ENCODE results near the gene TMX2. TPM values are rescaled to one million over a fixed set of nuclear protein-coding genes. Genes with fewer than 3 reads are reported as not detected.
A peak's percentile ranks its signal among the peaks of the same experiment; 100 is the strongest.

TMX2 gene
- total RNA-seq, 1 experiment from 2014 or later = 138 TPM

DNA sequence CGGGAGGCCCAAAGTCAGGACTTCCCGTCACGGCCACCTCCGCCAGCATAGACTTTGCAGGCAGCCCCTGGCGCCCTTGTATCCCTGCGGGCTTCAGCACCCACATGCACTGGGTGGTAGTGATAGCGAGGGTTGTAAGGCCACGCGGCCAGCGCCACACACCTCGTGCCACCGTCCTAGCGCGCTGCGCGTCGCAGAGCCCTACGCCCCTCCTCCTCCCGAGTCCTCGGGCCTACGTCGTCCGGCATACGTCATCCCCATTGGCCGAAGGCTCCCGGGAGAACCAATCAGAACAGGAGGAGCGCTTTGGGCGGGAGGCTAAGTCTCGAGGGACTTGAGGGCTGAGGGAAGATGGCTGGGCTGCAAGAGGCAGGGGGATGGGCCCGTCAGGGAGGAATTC lies 40.6 kb downstream of the TMX2 start:
- no TSS peak for BruUV-seq (replicated peaks)
- Histone ChIP-seq H3K9me2 (ENCODE audit: insufficient read depth) (no peaks in the 10 kb centered on the region), H3K9me3 (ENCODE audit: insufficient read depth, low read depth) (no peaks in the 10 kb centered on the region), H3K27ac (no peak overlapping the region), H4K20me1 (ENCODE audit: insufficient read depth) (no peaks in the 10 kb centered on the region), H3K79me2 (ENCODE audit: low read depth) (no peaks in the 10 kb centered on the region), H3F3A (ENCODE audit: insufficient read depth, low read depth) (peaks cover 19% of the 10 kb centered on the region), H3K4me2 (no peak overlapping the region), H3K27me3 (ENCODE audit: insufficient read depth, low read depth) (no peaks in the 10 kb centered on the region), H3K4me3 (no peak overlapping the region), H3K4me1 (replicated peaks; ENCODE audit: insufficient read depth) (no peaks in the 10 kb centered on the region; the same call in 1 of the 2 replicates), H3K36me3 (ENCODE audit: low read depth) (no peaks in the 10 kb centered on the region), H2AFZ (no peak overlapping the region)
- POLR2A ChIA-PET (ENCODE audit: unreplicated experiment) = no interaction called here
- intact Hi-C loops (cut with micrococcal nuclease; ENCODE audit: unreplicated experiment) = no loop called here
- no peak for DNase-seq
- CTCF ChIA-PET = no interaction called here
- no peak for TF ChIP-seq EZH2 (IDR thresholded peaks at IDR 0.05; ENCODE audit: low read depth)
- TF ChIP-seq, protein P1, sequence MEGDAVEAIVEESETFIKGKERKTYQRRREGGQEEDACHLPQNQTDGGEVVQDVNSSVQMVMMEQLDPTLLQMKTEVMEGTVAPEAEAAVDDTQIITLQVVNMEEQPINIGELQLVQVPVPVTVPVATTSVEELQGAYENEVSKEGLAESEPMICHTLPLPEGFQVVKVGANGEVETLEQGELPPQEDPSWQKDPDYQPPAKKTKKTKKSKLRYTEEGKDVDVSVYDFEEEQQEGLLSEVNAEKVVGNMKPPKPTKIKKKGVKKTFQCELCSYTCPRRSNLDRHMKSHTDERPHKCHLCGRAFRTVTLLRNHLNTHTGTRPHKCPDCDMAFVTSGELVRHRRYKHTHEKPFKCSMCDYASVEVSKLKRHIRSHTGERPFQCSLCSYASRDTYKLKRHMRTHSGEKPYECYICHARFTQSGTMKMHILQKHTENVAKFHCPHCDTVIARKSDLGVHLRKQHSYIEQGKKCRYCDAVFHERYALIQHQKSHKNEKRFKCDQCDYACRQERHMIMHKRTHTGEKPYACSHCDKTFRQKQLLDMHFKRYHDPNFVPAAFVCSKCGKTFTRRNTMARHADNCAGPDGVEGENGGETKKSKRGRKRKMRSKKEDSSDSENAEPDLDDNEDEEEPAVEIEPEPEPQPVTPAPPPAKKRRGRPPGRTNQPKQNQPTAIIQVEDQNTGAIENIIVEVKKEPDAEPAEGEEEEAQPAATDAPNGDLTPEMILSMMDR (conservative IDR thresholded peaks at IDR 0.05) = no peak

DNA sequence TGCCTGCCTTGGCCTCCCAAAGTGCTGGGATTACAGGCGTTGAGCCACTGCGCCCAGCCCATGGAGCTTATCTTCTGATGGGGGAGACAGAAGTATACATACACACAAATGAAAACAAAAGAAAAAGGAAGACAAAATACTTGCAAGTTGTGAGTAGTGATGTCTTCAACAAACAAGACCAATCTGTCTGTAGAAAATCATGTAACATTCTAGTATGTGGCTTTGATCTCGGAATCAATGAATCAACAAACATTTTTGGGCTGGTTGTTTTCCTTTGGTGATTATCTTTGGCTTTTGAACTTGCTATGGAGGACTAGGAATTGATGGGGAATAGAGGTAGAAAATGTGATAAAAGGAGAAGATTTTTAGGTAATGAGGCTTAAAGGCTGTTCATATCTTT lies 45.8 kb downstream of the TMX2 start:
- Histone ChIP-seq H4K20me1 (ENCODE audit: insufficient read depth) (peaks cover 7% of the 10 kb centered on the region; the same call in 1 of the 2 replicates), H3K9me3 (ENCODE audit: insufficient read depth, low read depth) (no peaks in the 10 kb centered on the region), H3K27me3 (ENCODE audit: insufficient read depth, low read depth) (no peaks in the 10 kb centered on the region), H3F3A (ENCODE audit: insufficient read depth, low read depth) (peaks cover 22% of the 10 kb centered on the region), H3K4me3 (no peak overlapping the region), H2AFZ (no peak overlapping the region), H3K4me1 (replicated peaks; ENCODE audit: insufficient read depth) (0 out of 2 replicates have a peak, but pooled peaks cover 4% of the 10 kb centered on the region), H3K4me2 (no peak overlapping the region), H3K79me2 (ENCODE audit: low read depth) (peaks cover 15% of the 10 kb centered on the region), H3K36me3 (ENCODE audit: low read depth) (0 out of 2 replicates have a peak, but pooled peaks cover 4% of the 10 kb centered on the region), H3K9me2 (ENCODE audit: insufficient read depth) (no peaks in the 10 kb centered on the region), H3K27ac (no peak overlapping the region)
- POLR2A ChIA-PET (ENCODE audit: unreplicated experiment) = no interaction called here
- CTCF ChIA-PET = interaction anchor here (0.5 kb wide), 1 partner anchor 40 kb away, joined by 5 read pairs; no protein-coding TSS in a partner anchor
- TF ChIP-seq EZH2 (IDR thresholded peaks at IDR 0.05; ENCODE audit: low read depth) = no peak
- TF ChIP-seq, protein P1 (conservative IDR thresholded peaks at IDR 0.05) = no peak
- no peak for DNase-seq
- intact Hi-C loops (cut with micrococcal nuclease; ENCODE audit: unreplicated experiment) = no loop called here
- no TSS peak for BruUV-seq (replicated peaks)

DNA sequence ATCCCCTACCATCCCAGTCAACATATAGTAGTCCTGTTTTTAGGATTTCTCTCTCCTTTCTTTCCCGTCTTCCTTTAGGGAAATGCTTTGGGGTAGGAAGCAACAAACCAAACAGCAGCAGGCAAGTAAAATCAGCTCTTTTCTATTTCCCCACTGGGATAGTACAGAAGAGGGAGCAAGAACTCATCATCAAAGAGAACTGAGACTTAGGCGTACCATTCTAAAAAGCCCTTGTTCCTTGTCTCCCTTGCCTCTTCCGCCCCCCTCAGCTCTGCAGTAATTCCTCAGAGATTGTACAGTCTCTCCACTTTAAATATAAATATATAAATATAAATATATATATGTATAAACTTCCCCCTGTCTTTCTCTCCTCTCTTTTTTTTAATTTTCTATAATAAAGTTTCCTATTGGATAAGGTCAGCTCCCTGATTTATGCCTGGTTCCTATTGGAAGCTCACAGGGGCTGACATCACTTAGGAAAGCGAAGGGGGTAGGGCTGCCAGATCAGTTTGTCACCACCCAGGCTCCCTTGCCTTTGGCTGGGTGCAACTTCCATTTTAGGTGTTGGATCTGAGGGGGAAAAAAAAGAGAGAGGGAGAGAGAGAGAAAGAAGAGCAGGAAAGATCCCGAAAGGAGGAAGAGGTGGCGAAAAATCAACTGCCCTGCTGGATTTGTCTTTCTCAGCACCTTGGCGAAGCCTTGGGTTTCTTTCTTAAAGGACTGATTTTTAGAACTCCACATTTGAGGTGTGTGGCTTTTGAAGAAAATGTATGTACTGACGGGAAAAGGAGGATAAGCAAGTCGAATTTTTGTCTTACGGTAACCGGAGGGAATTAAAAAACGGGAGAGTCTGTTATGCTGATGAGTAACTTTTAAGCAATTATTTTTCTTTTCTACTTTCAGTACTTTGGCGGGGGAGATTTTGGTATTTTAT lies 49.2 kb downstream of the TMX2 start, which contains the start of gene CTNND1:
Gene CTNND1 (plus strand): TSS at position 502 of the 934 bp plus-strand sequence. CDS start 29,677 bp downstream, outside the sequence.
- Histone ChIP-seq H3K4me1 (replicated peaks; ENCODE audit: insufficient read depth) (peaks cover 30% of the 10 kb centered on the region), H2AFZ (peak within 1 kb of the TSS; percentile 87), H4K20me1 (ENCODE audit: insufficient read depth) (peaks cover 34% of the 10 kb centered on the region), H3K4me2 (peak within 1 kb of the TSS; percentile 92), H3K27ac (peak within 1 kb of the TSS; percentile 98), H3K9me2 (ENCODE audit: insufficient read depth) (no peaks in the 10 kb centered on the region), H3K9me3 (ENCODE audit: insufficient read depth, low read depth) (no peaks in the 10 kb centered on the region), H3K27me3 (ENCODE audit: insufficient read depth, low read depth) (no peaks in the 10 kb centered on the region), H3K36me3 (ENCODE audit: low read depth) (peaks cover 19% of the 10 kb centered on the region), H3K79me2 (ENCODE audit: low read depth) (peaks cover 49% of the 10 kb centered on the region), H3K4me3 (peak within 1 kb of the TSS; percentile 100), H3F3A (ENCODE audit: insufficient read depth, low read depth) (peaks cover 22% of the 10 kb centered on the region)
- TF ChIP-seq EZH2 (IDR thresholded peaks at IDR 0.05; ENCODE audit: low read depth) = no peak
- TF ChIP-seq, protein P1 (conservative IDR thresholded peaks at IDR 0.05) = no peak
- BruUV-seq (replicated peaks) = TSS peak; percentile 99
- ChIA-PET CTCF (interaction anchor here (0.6 to 4.0 kb wide), 9 partner anchors 10 to 802 kb away, joined by 3 to 38 read pairs (median 5); partner anchors contain the start of genes BTBD18 and TMX2), POLR2A (ENCODE audit: unreplicated experiment) (interaction anchor here (0.5 to 1.5 kb wide), 21 partner anchors 10 to 1908 kb away, joined by 3 to 22 read pairs (median 6); partner anchors contain the start of genes MED19, PATL1 and SELENOH)
- DNase-seq = peak; percentile 92 to 96
- intact Hi-C loops (cut with micrococcal nuclease; ENCODE audit: unreplicated experiment) = loop anchor here (1.0 to 2.0 kb wide), 6 partner anchors 11 to 94 kb away; partner anchors contain the start of genes MED19, SELENOH and TMX2

All from PC-9 (cell line).